ENCODE data around the gene ASB1. TPM values are rescaled to one million over a fixed set of nuclear protein-coding genes. Genes with fewer than 3 reads are reported as not detected.

Gene ASB1
- total and polyA plus RNA-seq, 4 donors: 20.0 to 45.2 (median 37.0) TPM

GRCh38 chr2:238444242-238444641 is 17.5 kb downstream of the ASB1 start:
- 96% methylated on average over 12 to 13 of the region's 13 CpGs for WGBS, 2 donors
- H3K4me1 ChIP-seq (ENCODE audit: control insufficient read depth in 1 of 2, insufficient read depth in 2 of 2, low read length in 2 of 2): no peaks in the 10 kb centered on the region
- H3K36me3 ChIP-seq (ENCODE audit: control insufficient read depth in 1 of 2, insufficient read depth in 2 of 2, low read length in 1 of 2): peaks cover 3 to 13% of the 10 kb centered on the region in 2 donors
- H3K27ac ChIP-seq (ENCODE audit: low read depth in 1 of 2, low read length in 2 of 2): no peak overlapping the region
- DNase-seq: no peak
- no peak for ATAC-seq (ENCODE audit: low FRiP score)
- no peaks in the 10 kb centered on the region for H3K27me3 ChIP-seq (ENCODE audit: control insufficient read depth in 1 of 2, insufficient read depth in 2 of 2, low read length in 1 of 2)
- intact Hi-C loops (cut with DNase I): no loop called here
- no peak overlapping the region for H3K4me3 ChIP-seq (ENCODE audit: low read length in 2 of 2)
- H3K9me3 ChIP-seq (ENCODE audit: control insufficient read depth, low read length): no peaks in the 10 kb centered on the region

DNA sequence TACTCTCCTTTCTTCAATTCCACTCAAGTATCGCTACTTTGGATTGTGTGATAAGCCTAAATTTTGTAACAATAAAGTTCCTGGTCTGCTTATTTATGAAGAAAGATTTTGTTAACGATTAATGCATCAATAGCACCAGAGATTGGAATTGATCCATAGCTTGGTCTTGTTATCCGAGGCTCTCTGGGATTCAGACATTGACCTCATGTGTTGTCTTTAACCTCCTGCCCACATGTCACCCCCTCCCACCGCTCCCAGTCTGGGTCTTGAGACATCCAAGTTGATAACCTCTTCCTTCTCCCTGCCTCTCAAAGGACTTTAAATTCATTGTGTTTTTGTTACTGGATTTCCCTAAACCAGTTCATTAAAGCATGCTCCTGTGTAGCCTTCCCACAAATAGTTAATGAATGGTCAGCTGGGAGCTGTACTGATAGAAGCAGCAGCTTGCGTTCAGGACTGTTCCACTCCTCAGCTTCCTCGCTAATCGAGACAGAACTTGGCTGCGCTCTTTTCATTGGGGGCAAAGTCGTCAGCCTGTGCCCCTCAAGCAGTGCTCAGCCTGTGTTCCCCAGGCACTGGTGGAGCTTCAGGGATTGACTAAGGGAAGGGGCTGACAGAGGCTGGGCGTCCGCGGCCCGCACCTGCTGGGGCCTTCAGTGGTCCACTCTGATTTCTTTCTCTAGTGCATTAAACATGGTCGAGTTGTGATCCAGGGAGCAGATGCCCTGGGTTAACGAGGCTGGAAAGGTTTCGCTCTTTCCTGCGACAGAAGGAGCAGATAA is 18.9 kb downstream of the ASB1 start:
- Histone ChIP-seq H3K4me3 (ENCODE audit: low read length in 2 of 2) (no peak overlapping the region), H3K4me1 (ENCODE audit: control insufficient read depth in 1 of 2, insufficient read depth in 2 of 2, low read length in 2 of 2) (no peaks in the 10 kb centered on the region), H3K27ac (ENCODE audit: low read depth in 1 of 2, low read length in 2 of 2) (no peak overlapping the region), H3K36me3 (ENCODE audit: control insufficient read depth in 1 of 2, insufficient read depth in 2 of 2, low read length in 1 of 2) (peaks cover 3 to 13% of the 10 kb centered on the region in 2 donors), H3K9me3 (ENCODE audit: control insufficient read depth, low read length) (no peaks in the 10 kb centered on the region), H3K27me3 (ENCODE audit: control insufficient read depth in 1 of 2, insufficient read depth in 2 of 2, low read length in 1 of 2) (no peaks in the 10 kb centered on the region)
- ATAC-seq (ENCODE audit: low FRiP score) (no peak), DNase-seq (no peak)
- intact Hi-C loops (cut with DNase I): no loop called here
- WGBS, 2 donors: 88 to 89% methylated on average over 17 of the region's 17 CpGs

GRCh38 chr2:238446371-238446770 is 19.6 kb downstream of the ASB1 start:
- intact Hi-C loops (cut with DNase I): no loop called here
- peaks cover 3 to 14% of the 10 kb centered on the region in 2 donors for H3K36me3 ChIP-seq (ENCODE audit: control insufficient read depth in 1 of 2, insufficient read depth in 2 of 2, low read length in 1 of 2)
- ATAC-seq (ENCODE audit: low FRiP score): no peak

GRCh38 chr2:238448031-238448955 is 21.6 kb downstream of the ASB1 start:
- Histone ChIP-seq H3K4me1 (ENCODE audit: control insufficient read depth in 1 of 2, insufficient read depth in 2 of 2, low read length in 2 of 2) (no peaks in the 10 kb centered on the region), H3K27me3 (ENCODE audit: control insufficient read depth in 1 of 2, insufficient read depth in 2 of 2, low read length in 1 of 2) (no peaks in the 10 kb centered on the region), H3K27ac (ENCODE audit: low read depth in 1 of 2, low read length in 2 of 2) (no peak overlapping the region), H3K4me3 (ENCODE audit: low read length in 2 of 2) (no peak overlapping the region), H3K36me3 (ENCODE audit: control insufficient read depth in 1 of 2, insufficient read depth in 2 of 2, low read length in 1 of 2) (peaks cover 3 to 14% of the 10 kb centered on the region in 2 donors), H3K9me3 (ENCODE audit: control insufficient read depth, low read length) (no peaks in the 10 kb centered on the region)
- intact Hi-C loops (cut with DNase I): no loop called here
- 85 to 87% methylated on average over 19 of the region's 19 CpGs for WGBS, 2 donors
- no peak for ATAC-seq (ENCODE audit: low FRiP score)
- DNase-seq: no peak

More at GRCh38 chr2:238446371-238446770, 19.6 kb downstream of the ASB1 start:
- no peak for DNase-seq
- Histone ChIP-seq H3K27me3 (ENCODE audit: control insufficient read depth in 1 of 2, insufficient read depth in 2 of 2, low read length in 1 of 2) (no peaks in the 10 kb centered on the region), H3K4me3 (ENCODE audit: low read length in 2 of 2) (no peak overlapping the region), H3K9me3 (ENCODE audit: control insufficient read depth, low read length) (no peaks in the 10 kb centered on the region), H3K27ac (ENCODE audit: low read depth in 1 of 2, low read length in 2 of 2) (no peak overlapping the region), H3K4me1 (ENCODE audit: control insufficient read depth in 1 of 2, insufficient read depth in 2 of 2, low read length in 2 of 2) (no peaks in the 10 kb centered on the region)
- WGBS, 2 donors: 92 to 95% methylated on average over 8 of the region's 8 CpGs

GRCh38 chr2:238449241-238449640 is 22.5 kb downstream of the ASB1 start:
- DNase-seq (no peak), ATAC-seq (ENCODE audit: low FRiP score) (no peak)
- H3K4me3 ChIP-seq (ENCODE audit: low read length in 2 of 2): no peak overlapping the region
- no peak overlapping the region for H3K27ac ChIP-seq (ENCODE audit: low read depth in 1 of 2, low read length in 2 of 2)
- H3K27me3 ChIP-seq (ENCODE audit: control insufficient read depth in 1 of 2, insufficient read depth in 2 of 2, low read length in 1 of 2): no peaks in the 10 kb centered on the region
- no peaks in the 10 kb centered on the region for H3K4me1 ChIP-seq (ENCODE audit: control insufficient read depth in 1 of 2, insufficient read depth in 2 of 2, low read length in 2 of 2)
- intact Hi-C loops (cut with DNase I): no loop called here
- H3K9me3 ChIP-seq (ENCODE audit: control insufficient read depth, low read length): no peaks in the 10 kb centered on the region
- H3K36me3 ChIP-seq (ENCODE audit: control insufficient read depth in 1 of 2, insufficient read depth in 2 of 2, low read length in 1 of 2): peaks cover 3 to 14% of the 10 kb centered on the region in 2 donors
- WGBS, 2 donors: 81 to 86% methylated on average over 8 of the region's 8 CpGs

- peaks cover 3 to 13% of the 10 kb centered on the region in 2 donors for H3K36me3 ChIP-seq (ENCODE audit: control insufficient read depth in 1 of 2, insufficient read depth in 2 of 2, low read length in 1 of 2)
- intact Hi-C loops (cut with DNase I): no loop called here
- DNase-seq: peak in 1 of 2 donors; percentile 77
These were observed 23.2 kb downstream of the ASB1 start for GRCh38 chr2:238449909-238450417.

DNA sequence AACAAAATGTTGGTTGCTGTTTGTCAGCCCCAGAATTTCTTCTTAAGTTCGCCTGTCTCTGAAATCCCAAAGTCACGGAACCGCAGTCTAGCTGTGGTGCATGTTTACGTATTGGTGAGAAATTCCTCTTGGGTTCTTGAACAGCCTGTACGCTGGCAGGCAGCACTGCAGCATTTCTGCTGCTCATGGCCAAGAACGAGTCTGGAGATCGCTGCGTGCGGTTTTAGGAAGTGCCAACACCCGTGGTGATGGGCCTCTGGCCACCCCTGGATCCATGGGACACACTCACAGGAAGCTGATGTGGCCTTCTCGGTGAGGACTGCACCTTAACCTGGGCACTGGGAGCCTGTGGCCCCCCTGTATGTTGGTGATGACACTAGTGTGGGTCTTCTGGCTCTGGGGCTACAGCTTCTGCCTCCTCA is 23.7 kb downstream of the ASB1 start:
- Histone ChIP-seq H3K4me3 (ENCODE audit: low read length in 2 of 2) (no peak overlapping the region), H3K36me3 (ENCODE audit: control insufficient read depth in 1 of 2, insufficient read depth in 2 of 2, low read length in 1 of 2) (peaks cover 3 to 13% of the 10 kb centered on the region in 2 donors), H3K4me1 (ENCODE audit: control insufficient read depth in 1 of 2, insufficient read depth in 2 of 2, low read length in 2 of 2) (no peaks in the 10 kb centered on the region), H3K27me3 (ENCODE audit: control insufficient read depth in 1 of 2, insufficient read depth in 2 of 2, low read length in 1 of 2) (no peaks in the 10 kb centered on the region), H3K27ac (ENCODE audit: low read depth in 1 of 2, low read length in 2 of 2) (no peak overlapping the region), H3K9me3 (ENCODE audit: control insufficient read depth, low read length) (no peaks in the 10 kb centered on the region)
- ATAC-seq (ENCODE audit: low FRiP score): no peak
- DNase-seq: no peak
- intact Hi-C loops (cut with DNase I): no loop called here
- 86 to 87% methylated on average over 11 of the region's 11 CpGs for WGBS, 2 donors

More at GRCh38 chr2:238449909-238450417, 23.2 kb downstream of the ASB1 start:
- 88 to 89% methylated on average over 9 of the region's 9 CpGs for WGBS, 2 donors
- Histone ChIP-seq H3K4me3 (ENCODE audit: low read length in 2 of 2) (no peak overlapping the region), H3K9me3 (ENCODE audit: control insufficient read depth, low read length) (no peaks in the 10 kb centered on the region), H3K4me1 (ENCODE audit: control insufficient read depth in 1 of 2, insufficient read depth in 2 of 2, low read length in 2 of 2) (no peaks in the 10 kb centered on the region), H3K27ac (ENCODE audit: low read depth in 1 of 2, low read length in 2 of 2) (no peak overlapping the region), H3K27me3 (ENCODE audit: control insufficient read depth in 1 of 2, insufficient read depth in 2 of 2, low read length in 1 of 2) (no peaks in the 10 kb centered on the region)
- peak; percentile 51 for ATAC-seq (ENCODE audit: low FRiP score)

DNA sequence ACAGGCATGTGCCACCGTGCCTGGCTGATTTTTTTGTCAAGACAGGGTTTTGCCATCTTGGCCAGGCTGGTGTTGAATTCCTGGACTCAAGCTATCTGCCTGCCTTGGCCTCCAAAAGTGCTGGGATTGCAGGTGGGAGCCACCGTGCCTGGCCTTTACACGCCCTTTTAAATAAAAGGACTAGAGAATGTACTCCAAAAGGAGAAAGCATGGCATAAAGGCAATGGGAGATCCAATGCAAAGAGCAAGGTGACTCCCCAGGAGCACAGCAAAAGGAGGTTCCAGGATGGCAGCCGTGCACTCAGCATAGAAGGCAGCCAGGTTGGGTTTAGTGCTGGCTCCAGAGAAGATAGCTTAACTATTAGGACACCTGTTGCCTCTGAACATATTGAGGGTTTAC is 27.1 kb downstream of the ASB1 start:
- Histone ChIP-seq H3K9me3 (ENCODE audit: control insufficient read depth, low read length) (peaks cover 1% of the 10 kb centered on the region), H3K4me1 (ENCODE audit: control insufficient read depth in 1 of 2, insufficient read depth in 2 of 2, low read length in 2 of 2) (no peaks in the 10 kb centered on the region), H3K27ac (ENCODE audit: low read depth in 1 of 2, low read length in 2 of 2) (no peak overlapping the region), H3K4me3 (ENCODE audit: low read length in 2 of 2) (no peak overlapping the region), H3K36me3 (ENCODE audit: control insufficient read depth in 1 of 2, insufficient read depth in 2 of 2, low read length in 1 of 2) (peaks cover 0 to 2% of the 10 kb centered on the region in 2 donors), H3K27me3 (ENCODE audit: control insufficient read depth in 1 of 2, insufficient read depth in 2 of 2, low read length in 1 of 2) (no peaks in the 10 kb centered on the region)
- no peak for ATAC-seq (ENCODE audit: low FRiP score)
- WGBS, 2 donors: 88 to 94% methylated on average over 4 of the region's 4 CpGs
- intact Hi-C loops (cut with DNase I): no loop called here
- DNase-seq: no peak
